Inflammatory macrophage (primary cell): ENCODE results near the gene CLEC18A.
"Not testable (repeated sequence)": the region's sequence is repeated elsewhere in the genome, so short reads cannot be mapped to it uniquely, and the experiment has no call there.

Experiments
- DNase-seq, 2 donors: peaks; one replicate each; pipeline ENCODE4 v3.0.0-alpha.2; 2020 to 2022

Gene CLEC18A

GRCh38 chr16:69952572-69953355, 1.6 kb downstream of the CLEC18A start:
- not testable (repeated sequence) for DNase-seq

GRCh38 chr16:69954241-69954640, 3.1 kb downstream of the CLEC18A start:
- not testable (repeated sequence) for DNase-seq

GRCh38 chr16:69963312-69963711, 12.2 kb downstream of the CLEC18A start:
- DNase-seq = not testable (repeated sequence)

- DNase-seq = peak in 1 of 2 donors; percentile 21
Observed at GRCh38 chr16:69964960-69965660, 14.0 kb downstream of the CLEC18A start.

- DNase-seq = not testable (repeated sequence)
Observed at GRCh38 chr16:69965661-69966054, 14.5 kb downstream of the CLEC18A start.

- DNase-seq = not testable (repeated sequence)
Observed at GRCh38 chr16:69967688-69968087, 16.6 kb downstream of the CLEC18A start.

- not testable (repeated sequence) for DNase-seq
Observed at GRCh38 chr16:69968125-69968524, 17.0 kb downstream of the CLEC18A start.

GRCh38 chr16:69969657-69970056, 18.5 kb downstream of the CLEC18A start:
- DNase-seq = not testable (repeated sequence)

- DNase-seq = not testable (repeated sequence)
Observed at GRCh38 chr16:69972120-69972519, 21.0 kb downstream of the CLEC18A start.

GRCh38 chr16:69972935-69973334, 21.8 kb downstream of the CLEC18A start:
- DNase-seq = not testable (repeated sequence)

- DNase-seq = not testable (repeated sequence)
Observed at GRCh38 chr16:69985196-69985595, 34.1 kb downstream of the CLEC18A start.

- not testable (repeated sequence) for DNase-seq
Observed at GRCh38 chr16:69997956-69998355, 46.8 kb downstream of the CLEC18A start.

- DNase-seq = not testable (repeated sequence)
Observed at GRCh38 chr16:69999801-70000200, 48.7 kb downstream of the CLEC18A start.

GRCh38 chr16:70003511-70003910, 52.4 kb downstream of the CLEC18A start:
- not testable (repeated sequence) for DNase-seq

- not testable (repeated sequence) for DNase-seq
Observed at GRCh38 chr16:70008604-70009003, 57.5 kb downstream of the CLEC18A start.

- DNase-seq = not testable (repeated sequence)
Observed at GRCh38 chr16:70010615-70011014, 59.5 kb downstream of the CLEC18A start.

GRCh38 chr16:70011120-70011519, 60.0 kb downstream of the CLEC18A start:
- not testable (repeated sequence) for DNase-seq

GRCh38 chr16:70012354-70012753, 61.2 kb downstream of the CLEC18A start:
- DNase-seq = not testable (repeated sequence)

GRCh38 chr16:70012951-70013350, 61.8 kb downstream of the CLEC18A start:
- not testable (repeated sequence) for DNase-seq
